ENCODE measurements around the gene CIAO3. TPM values are rescaled to one million over a fixed set of nuclear protein-coding genes. Genes with fewer than 3 reads are reported as not detected.

Gene CIAO3
- total RNA-seq, 2 experiments from 2014 or later: 28.3 to 31.9 TPM

DNA sequence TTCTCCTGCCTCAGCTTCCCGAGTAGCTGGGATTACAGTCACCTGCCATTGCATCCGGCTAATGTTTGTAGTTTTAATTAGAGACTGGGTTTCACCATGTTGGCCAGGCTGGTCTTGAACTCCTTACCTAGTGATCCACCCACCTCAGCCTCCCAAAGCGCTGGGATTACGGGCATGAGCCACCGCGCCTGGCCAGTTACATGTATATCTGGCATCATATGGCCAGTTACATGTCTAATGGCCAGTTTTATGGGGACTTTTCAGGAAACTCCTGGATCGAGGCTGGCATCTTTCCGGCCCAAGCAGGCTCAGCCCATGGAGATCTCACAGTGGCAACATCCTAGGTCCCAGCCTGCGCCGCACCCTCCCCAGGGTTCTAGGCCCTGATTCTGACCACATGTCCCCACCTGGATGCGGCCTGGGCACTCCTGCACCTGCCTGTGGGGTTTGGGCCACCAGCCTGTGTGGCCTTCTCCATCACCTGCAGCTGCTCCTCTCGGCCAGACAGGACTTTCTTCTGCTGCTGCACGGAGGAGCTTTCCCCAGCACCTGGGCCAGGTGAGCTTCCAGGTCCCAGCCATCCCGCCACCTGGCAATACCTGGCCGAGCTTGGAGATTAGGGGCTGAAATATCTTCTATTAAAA is 1.3 kb upstream of the CIAO3 start:
- Mint-ChIP-seq H3K4me3 (peak overlapping the region; percentile 62), H3K9me3 (ENCODE audit: low read depth) (no peaks in the 10 kb centered on the region), H3K27ac (no peak overlapping the region), H3K36me3 (ENCODE audit: low read depth) (peaks cover 5% of the 10 kb centered on the region), H3K27me3 (no peaks in the 10 kb centered on the region), H3K4me1 (peaks cover 13% of the 10 kb centered on the region)
- ChIA-PET CTCF (interaction anchor here (0.6 to 1.0 kb wide), 4 partner anchors 10 to 243 kb away, joined by 3 read pairs; no protein-coding TSS in a partner anchor), POLR2A (no interaction called here)
- intact Hi-C loops (cut with DNase I, micrococcal nuclease): loop anchor here (1.0 to 2.0 kb wide), 9 partner anchors 21 to 228 kb away; partner anchors contain the start of genes ANTKMT (in 2 of the 2), CHTF18 (in 2 of the 2), RPUSD1 (in 2 of the 2) and CAPN15 (in 1 of the 2)
- ATAC-seq (no peak), DNase-seq (no peak)

GRCh38 chr16:740459-740763 is 386 bp downstream of the CIAO3 start:
- Mint-ChIP-seq H3K4me1 (peaks cover 26% of the 10 kb centered on the region), H3K36me3 (ENCODE audit: low read depth) (peaks cover 10% of the 10 kb centered on the region), H3K27ac (no peak overlapping the region), H3K4me3 (peak overlapping the region; percentile 76), H3K27me3 (no peaks in the 10 kb centered on the region), H3K9me3 (ENCODE audit: low read depth) (no peaks in the 10 kb centered on the region)
- no peak for ATAC-seq
- intact Hi-C loops (cut with DNase I, micrococcal nuclease): loop anchor here (2.0 kb wide), 3 partner anchors 20 to 152 kb away; partner anchors contain the start of gene ANTKMT (in 2 of the 2)
- DNase-seq: no peak
- ChIA-PET POLR2A (no interaction called here), CTCF (interaction anchor here (0.7 to 2.3 kb wide), 7 partner anchors 16 to 513 kb away, joined by 3 to 7 read pairs (median 3); partner anchors contain the start of gene ANTKMT)

DNA sequence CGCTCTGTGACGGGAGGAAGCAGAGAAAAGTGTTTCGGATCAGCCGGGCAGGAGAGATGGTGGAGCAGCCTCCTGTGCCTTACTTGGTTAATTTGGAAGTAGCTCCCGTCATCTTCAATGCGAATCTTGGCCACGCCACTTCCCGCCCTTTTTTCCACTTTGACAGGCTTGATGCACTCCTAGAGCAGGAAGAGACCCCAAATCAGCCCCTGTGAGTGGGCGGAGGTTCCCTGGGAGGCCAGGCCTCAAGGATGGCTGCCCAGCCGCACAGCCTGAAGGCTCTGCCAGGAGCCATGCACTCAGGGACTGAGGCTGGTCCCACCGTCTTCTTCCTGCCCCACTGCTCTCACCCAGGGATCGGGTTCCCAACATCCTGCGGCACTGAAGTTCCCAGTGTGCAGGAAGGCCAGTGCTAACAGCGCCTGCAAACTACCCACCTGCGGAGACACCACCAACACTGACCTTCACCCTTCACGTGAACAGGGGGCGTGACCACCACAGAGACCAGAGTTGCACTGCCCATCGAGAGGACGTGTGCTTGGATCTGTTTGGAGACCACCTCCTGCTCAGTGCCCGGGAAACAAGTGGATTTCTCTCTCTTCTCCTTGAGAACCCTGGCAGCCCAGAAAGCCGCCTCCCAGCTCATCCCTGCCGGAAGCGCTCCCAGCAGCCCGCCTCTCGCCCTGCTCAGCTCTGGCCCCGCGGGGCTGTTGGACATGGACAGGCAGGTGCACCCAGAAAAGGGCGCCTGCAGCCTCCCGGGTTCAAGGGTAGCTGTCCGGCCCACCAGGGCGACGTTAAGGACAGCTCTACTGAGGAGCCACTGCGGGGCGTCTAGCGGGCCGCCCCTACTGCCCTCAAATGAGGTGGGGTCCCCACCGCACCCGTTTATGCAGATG is 988 bp downstream of the CIAO3 start:
- Mint-ChIP-seq H3K9me3 (ENCODE audit: low read depth) (no peaks in the 10 kb centered on the region), H3K4me3 (peak overlapping the region; percentile 76), H3K27ac (no peak overlapping the region), H3K27me3 (no peaks in the 10 kb centered on the region), H3K36me3 (ENCODE audit: low read depth) (peaks cover 15% of the 10 kb centered on the region), H3K4me1 (peaks cover 30% of the 10 kb centered on the region)
- ATAC-seq (no peak), DNase-seq (no peak)
- CTCF ChIA-PET: interaction anchor here (0.7 to 2.3 kb wide), 6 partner anchors 17 to 83 kb away, joined by 3 to 7 read pairs (median 4); partner anchors contain the start of gene ANTKMT
- intact Hi-C loops (cut with DNase I, micrococcal nuclease): loop anchor here (2.0 kb wide), 3 partner anchors 19 to 151 kb away; partner anchors contain the start of gene ANTKMT (in 2 of the 2)
- POLR2A ChIA-PET: no interaction called here

DNA sequence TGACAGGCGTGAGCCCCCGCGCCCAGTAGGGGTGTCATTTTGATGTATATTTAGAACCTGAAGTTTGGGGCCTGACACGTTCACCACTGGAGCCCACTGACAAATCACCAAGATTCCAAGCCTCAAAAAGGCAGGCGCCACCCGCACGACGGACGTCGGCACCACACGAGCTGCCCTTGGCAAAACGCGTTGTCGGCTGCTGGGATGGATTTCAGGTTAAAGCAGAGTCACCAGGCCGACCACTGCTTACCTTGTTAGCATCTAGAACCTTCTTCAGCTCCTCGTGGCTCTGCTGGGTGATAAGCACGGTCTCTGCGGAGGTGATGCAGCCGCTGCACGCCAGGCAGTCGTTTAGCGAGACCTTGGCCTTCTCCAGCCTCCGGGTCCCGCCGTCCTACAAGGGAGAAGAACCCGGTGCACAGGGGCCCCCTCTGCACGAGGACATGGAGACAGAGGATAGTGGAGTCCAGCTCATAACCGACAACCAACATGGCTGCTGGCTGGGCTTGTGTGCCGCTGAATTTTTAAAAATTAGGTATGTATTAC is 3.8 kb downstream of the CIAO3 start:
- intact Hi-C loops (cut with DNase I, micrococcal nuclease): loop anchor here in 1 of 2 experiments (1.0 kb wide), 2 partner anchors 16 to 22 kb away; partner anchors contain the start of genes ANTKMT and METRN
- ChIA-PET CTCF (interaction anchor here (1.1 to 2.1 kb wide), 3 partner anchors 17 to 69 kb away, joined by 3 to 15 read pairs (median 7); partner anchors contain the start of genes ANTKMT and RHOT2), POLR2A (no interaction called here)
- H3K27me3 Mint-ChIP-seq: no peaks in the 10 kb centered on the region
- ATAC-seq: no peak
- DNase-seq: no peak
- no peaks in the 10 kb centered on the region for H3K9me3 Mint-ChIP-seq (ENCODE audit: low read depth)
- H3K4me3 Mint-ChIP-seq: no peak overlapping the region
- no peak overlapping the region for H3K27ac Mint-ChIP-seq
- peaks cover 27% of the 10 kb centered on the region for H3K36me3 Mint-ChIP-seq (ENCODE audit: low read depth)
- peaks cover 30% of the 10 kb centered on the region for H3K4me1 Mint-ChIP-seq

- Mint-ChIP-seq H3K27me3 (no peaks in the 10 kb centered on the region), H3K9me3 (ENCODE audit: low read depth) (no peaks in the 10 kb centered on the region), H3K4me1 (peaks cover 30% of the 10 kb centered on the region), H3K27ac (peak overlapping the region; percentile 59), H3K36me3 (ENCODE audit: low read depth) (peaks cover 27% of the 10 kb centered on the region), H3K4me3 (peak overlapping the region; percentile 33)
- DNase-seq (peak; percentile 89), ATAC-seq (peak; percentile 90)
- intact Hi-C loops (cut with DNase I, micrococcal nuclease): loop anchor here in 1 of 2 experiments (1.0 kb wide), 2 partner anchors 15 to 21 kb away; partner anchors contain the start of genes ANTKMT and METRN
- ChIA-PET POLR2A (interaction anchor here (1.3 kb wide), 1 partner anchor 52 kb away, joined by 4 read pairs; the partner anchor contains the start of genes CHTF18 and RPUSD1), CTCF (interaction anchor here (0.6 to 2.1 kb wide), 5 partner anchors 9 to 76 kb away, joined by 3 to 15 read pairs (median 3); partner anchors contain the start of genes ANTKMT and RHOT2)
Measured at GRCh38 chr16:735982-736453, 4.8 kb downstream of the CIAO3 start.

DNA sequence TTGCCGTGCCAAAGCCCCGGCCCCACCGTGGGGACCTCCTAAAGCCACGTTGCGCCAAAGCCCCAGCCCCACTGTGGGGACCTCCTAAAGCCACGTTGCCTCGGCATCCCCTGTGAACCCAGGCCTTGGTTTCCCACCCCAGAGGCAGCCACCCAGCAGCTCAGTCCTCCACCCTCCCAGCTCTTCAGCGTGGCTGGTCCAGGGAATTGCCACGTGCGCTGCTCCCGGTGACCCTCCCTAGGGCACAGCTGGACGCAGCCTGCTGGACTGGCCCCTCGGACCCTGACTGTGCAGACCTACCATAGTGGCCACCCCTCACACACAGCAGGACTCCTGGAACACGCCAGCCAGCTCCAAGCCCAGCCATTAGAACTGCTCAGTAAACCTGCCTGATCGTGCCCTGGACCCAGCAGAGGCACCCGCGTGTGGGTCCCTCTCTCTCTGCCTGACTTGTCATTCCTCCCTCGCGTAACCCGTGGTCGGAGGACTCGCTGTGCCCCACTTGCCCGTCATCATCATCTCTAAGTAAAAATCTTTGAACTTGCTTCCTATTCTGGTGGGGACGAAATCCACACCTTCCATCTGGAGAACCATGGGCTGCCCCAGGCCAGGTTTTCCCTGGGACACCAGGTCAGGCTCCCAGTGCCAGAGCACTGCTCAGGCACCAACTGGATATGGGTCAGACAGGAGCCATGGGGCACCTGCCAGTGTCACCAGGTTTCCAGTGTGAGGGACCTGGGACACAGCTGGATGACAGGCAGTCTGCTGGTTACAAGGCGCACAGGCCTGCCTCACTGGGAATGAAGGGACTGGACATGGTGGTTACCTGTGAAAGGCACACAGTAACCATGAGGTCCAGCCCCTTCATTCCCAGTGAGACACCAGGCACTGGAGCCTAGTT is 5.6 kb downstream of the CIAO3 start:
- ATAC-seq: no peak
- POLR2A ChIA-PET: interaction anchor here (1.3 kb wide), 1 partner anchor 53 kb away, joined by 4 read pairs; the partner anchor contains the start of genes CHTF18 and RPUSD1
- Mint-ChIP-seq H3K36me3 (ENCODE audit: low read depth) (peaks cover 27% of the 10 kb centered on the region), H3K27me3 (no peaks in the 10 kb centered on the region), H3K4me3 (no peak overlapping the region), H3K4me1 (peaks cover 30% of the 10 kb centered on the region), H3K9me3 (ENCODE audit: low read depth) (no peaks in the 10 kb centered on the region), H3K27ac (peak overlapping the region; percentile 49)
- CTCF ChIA-PET: interaction anchor here (0.6 to 2.1 kb wide), 4 partner anchors 8 to 33 kb away, joined by 3 to 15 read pairs (median 5); partner anchors contain the start of gene ANTKMT
- intact Hi-C loops (cut with DNase I, micrococcal nuclease): loop anchor here in 1 of 2 experiments (5.0 kb wide), 1 partner anchor 577 kb away; no protein-coding TSS in a partner anchor
- peak; percentile 36 for DNase-seq

- ATAC-seq: no peak
- H3K4me3 Mint-ChIP-seq: no peak overlapping the region
- POLR2A ChIA-PET: no interaction called here
- no peak overlapping the region for H3K27ac Mint-ChIP-seq
- no peak for DNase-seq
- H3K9me3 Mint-ChIP-seq (ENCODE audit: low read depth): no peaks in the 10 kb centered on the region
- H3K36me3 Mint-ChIP-seq (ENCODE audit: low read depth): peaks cover 27% of the 10 kb centered on the region
- CTCF ChIA-PET: interaction anchor here (0.7 kb wide), 1 partner anchor 32 kb away, joined by 3 read pairs; no protein-coding TSS in a partner anchor
- no peaks in the 10 kb centered on the region for H3K27me3 Mint-ChIP-seq
- peaks cover 23% of the 10 kb centered on the region for H3K4me1 Mint-ChIP-seq
- intact Hi-C loops (cut with DNase I, micrococcal nuclease): loop anchor here in 1 of 2 experiments (5.0 kb wide), 1 partner anchor 578 kb away; no protein-coding TSS in a partner anchor
Measured at GRCh38 chr16:734208-734980, 6.4 kb downstream of the CIAO3 start.

DNA sequence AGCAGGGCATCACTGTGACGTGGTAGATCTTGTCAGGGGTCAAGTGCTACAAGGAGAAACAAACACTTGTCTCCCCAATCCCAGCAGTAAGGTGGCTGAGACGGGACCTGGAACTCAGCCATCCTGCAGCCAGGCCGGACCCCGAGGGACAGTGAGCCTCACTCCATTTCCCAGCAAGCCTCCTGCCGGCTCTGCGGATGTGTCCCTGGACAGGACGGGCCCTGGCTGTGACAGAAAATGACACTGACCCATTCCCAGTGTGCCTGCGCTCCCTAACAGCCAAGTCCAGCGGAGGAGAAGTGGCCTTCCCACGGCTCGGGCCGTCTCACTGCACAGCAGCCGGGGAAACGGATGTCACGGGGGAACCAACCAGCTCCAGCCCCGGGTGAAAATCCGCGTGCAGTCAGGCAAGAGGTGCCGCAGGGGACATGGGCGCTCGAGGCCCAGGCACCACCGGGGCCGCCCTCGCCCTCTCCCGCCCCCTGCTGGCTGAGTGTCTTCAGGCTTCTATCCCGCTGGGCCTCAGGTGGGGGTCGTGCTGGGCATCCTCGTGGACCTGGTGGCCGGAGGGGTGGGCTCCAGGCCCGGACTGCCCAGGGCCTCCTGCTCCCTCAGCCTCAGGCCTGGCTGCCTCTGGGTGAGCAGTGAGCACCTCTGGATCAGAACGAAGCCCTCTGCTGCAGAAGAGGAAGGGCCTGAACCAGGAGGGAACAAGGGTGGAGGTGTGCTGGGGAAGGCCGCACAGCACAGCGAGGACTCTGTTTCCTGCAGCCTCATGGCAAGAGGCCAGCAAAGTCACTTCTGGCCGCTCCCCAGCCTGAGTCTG is 7.2 kb downstream of the CIAO3 start:
- intact Hi-C loops (cut with DNase I, micrococcal nuclease): loop anchor here in 1 of 2 experiments (5.0 kb wide), 1 partner anchor 579 kb away; no protein-coding TSS in a partner anchor
- Mint-ChIP-seq H3K9me3 (ENCODE audit: low read depth) (no peaks in the 10 kb centered on the region), H3K27me3 (no peaks in the 10 kb centered on the region), H3K36me3 (ENCODE audit: low read depth) (peaks cover 27% of the 10 kb centered on the region), H3K4me1 (peaks cover 20% of the 10 kb centered on the region), H3K27ac (no peak overlapping the region), H3K4me3 (no peak overlapping the region)
- no peak for ATAC-seq
- DNase-seq: peak; percentile 57
- CTCF ChIA-PET: interaction anchor here (0.5 to 1.1 kb wide), 2 partner anchors 11 to 280 kb away, joined by 3 to 4 read pairs; no protein-coding TSS in a partner anchor
- POLR2A ChIA-PET: no interaction called here

DNA sequence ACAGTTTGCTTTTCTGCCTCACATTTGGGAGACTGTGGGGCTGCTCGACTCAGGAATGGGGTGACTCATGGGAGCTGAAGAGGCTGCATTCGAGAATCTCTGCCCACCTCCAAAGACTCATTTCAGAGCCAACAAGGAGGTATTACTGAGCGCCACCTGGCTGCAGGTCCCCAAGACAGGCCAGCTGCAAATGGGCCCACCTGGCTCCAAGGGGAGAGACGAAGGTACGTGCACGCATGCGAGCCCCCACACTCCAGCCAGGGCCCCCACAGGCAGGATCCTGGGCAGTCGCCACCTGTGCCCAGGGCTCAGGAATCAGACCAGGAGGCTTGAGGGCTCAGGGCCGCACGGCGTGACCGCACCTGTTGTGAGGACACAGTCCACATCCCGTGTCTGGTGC is 7.9 kb downstream of the CIAO3 start:
- H3K36me3 Mint-ChIP-seq (ENCODE audit: low read depth): peaks cover 25% of the 10 kb centered on the region
- H3K4me3 Mint-ChIP-seq: no peak overlapping the region
- DNase-seq (peak; percentile 27), ATAC-seq (no peak)
- intact Hi-C loops (cut with DNase I, micrococcal nuclease): loop anchor here in 1 of 2 experiments (5.0 kb wide), 1 partner anchor 579 kb away; no protein-coding TSS in a partner anchor
- no peaks in the 10 kb centered on the region for H3K9me3 Mint-ChIP-seq (ENCODE audit: low read depth)
- no peak overlapping the region for H3K27ac Mint-ChIP-seq
- no peaks in the 10 kb centered on the region for H3K27me3 Mint-ChIP-seq
- ChIA-PET POLR2A (no interaction called here), CTCF (interaction anchor here (0.5 to 1.1 kb wide), 2 partner anchors 10 to 279 kb away, joined by 3 to 4 read pairs; no protein-coding TSS in a partner anchor)
- H3K4me1 Mint-ChIP-seq: peaks cover 20% of the 10 kb centered on the region

Measured in activated CD4-positive, alpha-beta T cell treated with anti-CD3 and anti-CD28 coated beads for 36 hours (primary cell).